Keratinocyte (primary cell): Measurements from ENCODE around the gene PCDH9.

ENCODE experiments used
- EZH2 ChIP-seq: IDR thresholded peaks from one replicate; pipeline ENCODE4 v1.6.1; 2012; ENCODE audit warnings: inconsistent platforms, mild to moderate bottlenecking, low read length, moderate library complexity
- TF ChIP-seq, protein P1 (sequence below), 3 experiments: IDR thresholded peaks in 1 of 3; conservative IDR thresholded peaks in 1 of 3; optimal IDR thresholded peaks in 1 of 3; 2 replicates in 2 of 3; 3 replicates in 1 of 3; pipeline versions ENCODE3 to v1.5.1; 2011; ENCODE audit warnings: low read length in 3 of 3, mild to moderate bottlenecking in 3 of 3, moderate library complexity in 2 of 3, control low read depth in 1 of 3, inconsistent platforms in 1 of 3; ENCODE audit not compliant: insufficient read depth in 2 of 3; ENCODE audit errors: extremely low read depth in 1 of 3

GRCh38 chr13:67091603-67092002 is 138.5 kb downstream of the PCDH9 start:
- TF ChIP-seq, protein P1, sequence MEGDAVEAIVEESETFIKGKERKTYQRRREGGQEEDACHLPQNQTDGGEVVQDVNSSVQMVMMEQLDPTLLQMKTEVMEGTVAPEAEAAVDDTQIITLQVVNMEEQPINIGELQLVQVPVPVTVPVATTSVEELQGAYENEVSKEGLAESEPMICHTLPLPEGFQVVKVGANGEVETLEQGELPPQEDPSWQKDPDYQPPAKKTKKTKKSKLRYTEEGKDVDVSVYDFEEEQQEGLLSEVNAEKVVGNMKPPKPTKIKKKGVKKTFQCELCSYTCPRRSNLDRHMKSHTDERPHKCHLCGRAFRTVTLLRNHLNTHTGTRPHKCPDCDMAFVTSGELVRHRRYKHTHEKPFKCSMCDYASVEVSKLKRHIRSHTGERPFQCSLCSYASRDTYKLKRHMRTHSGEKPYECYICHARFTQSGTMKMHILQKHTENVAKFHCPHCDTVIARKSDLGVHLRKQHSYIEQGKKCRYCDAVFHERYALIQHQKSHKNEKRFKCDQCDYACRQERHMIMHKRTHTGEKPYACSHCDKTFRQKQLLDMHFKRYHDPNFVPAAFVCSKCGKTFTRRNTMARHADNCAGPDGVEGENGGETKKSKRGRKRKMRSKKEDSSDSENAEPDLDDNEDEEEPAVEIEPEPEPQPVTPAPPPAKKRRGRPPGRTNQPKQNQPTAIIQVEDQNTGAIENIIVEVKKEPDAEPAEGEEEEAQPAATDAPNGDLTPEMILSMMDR (optimal IDR thresholded peaks at IDR 0.05 in 1 of 3, IDR thresholded peaks at IDR 0.05 in 1 of 3, conservative IDR thresholded peaks at IDR 0.05 in 1 of 3; ENCODE audit: extremely low read depth in 1 of 3, insufficient read depth in 2 of 3, low read length in 3 of 3), result no peak
- no peak for TF ChIP-seq EZH2
